IPS-NIHi11 (cell line): ENCODE data around the gene GAS7.
A peak's percentile ranks its signal among the peaks of the same experiment; 100 is the strongest.

Experiments used
- DNase-seq: peaks from one replicate; pipeline ENCODE4 v3.0.0; 2012; ENCODE audit warnings: mixed read lengths, low spot score

GAS7 gene

GRCh38 chr17:9981344-9981915 lies 217.0 kb downstream of the GAS7 start:
- DNase-seq = no peak

- no peak for DNase-seq
Observed at GRCh38 chr17:9979463-9979995, 218.9 kb downstream of the GAS7 start.

- no peak for DNase-seq
Observed at GRCh38 chr17:9977180-9977575, 221.2 kb downstream of the GAS7 start.

- no peak for DNase-seq
Observed at GRCh38 chr17:9976283-9977179, 221.9 kb downstream of the GAS7 start.

GRCh38 chr17:9974448-9975381 lies 223.7 kb downstream of the GAS7 start:
- no peak for DNase-seq

- no peak for DNase-seq
Observed at GRCh38 chr17:9973669-9974447, 224.5 kb downstream of the GAS7 start.

GRCh38 chr17:9971991-9972390 lies 226.4 kb downstream of the GAS7 start:
- no peak for DNase-seq

- no peak for DNase-seq
Observed at GRCh38 chr17:9969301-9969935, 229.0 kb downstream of the GAS7 start.

GRCh38 chr17:9968881-9969280 lies 229.5 kb downstream of the GAS7 start:
- DNase-seq = no peak

GRCh38 chr17:9968008-9968407 lies 230.4 kb downstream of the GAS7 start:
- no peak for DNase-seq

GRCh38 chr17:9959377-9959981 lies 238.9 kb downstream of the GAS7 start:
- DNase-seq = peak; percentile 80

GRCh38 chr17:9958586-9959281 lies 239.7 kb downstream of the GAS7 start:
- peak; percentile 66 for DNase-seq

- no peak for DNase-seq
Observed at GRCh38 chr17:9957244-9957643, 241.2 kb downstream of the GAS7 start.

- DNase-seq = no peak
Observed at GRCh38 chr17:9956474-9957131, 241.8 kb downstream of the GAS7 start.

GRCh38 chr17:9953492-9953891 lies 244.9 kb downstream of the GAS7 start:
- DNase-seq = no peak

- no peak for DNase-seq
Observed at GRCh38 chr17:9951803-9952202, 246.6 kb downstream of the GAS7 start.

GRCh38 chr17:9948928-9949327 lies 249.5 kb downstream of the GAS7 start:
- no peak for DNase-seq

- no peak for DNase-seq
Observed at GRCh38 chr17:9944704-9945103, 253.7 kb downstream of the GAS7 start.

- DNase-seq = no peak
Observed at GRCh38 chr17:9943343-9943742, 255.1 kb downstream of the GAS7 start.
